Neural crest cell (in vitro differentiated cells): Measurements from ENCODE around the gene FXN. TPM values are rescaled to one million over a fixed set of nuclear protein-coding genes. Genes with fewer than 3 reads are reported as not detected.

Experiments
- DNase-seq: peaks from one replicate; pipeline ENCODE4 v3.0.0; 2021; ENCODE audit warnings: low read depth, mixed read lengths, low spot score
- H3K27ac Mint-ChIP-seq: one replicate; pipeline ENCODE4 v1.8.0; 2021; ENCODE audit warnings: mild to moderate bottlenecking, mixed read lengths; ENCODE audit not compliant: unreplicated experiment
- H3K27me3 Mint-ChIP-seq: 2 replicates; pipeline ENCODE4 v1.8.0; 2021; ENCODE audit warnings: low read depth, mild to moderate bottlenecking, mixed read lengths
- H3K36me3 Mint-ChIP-seq: 2 replicates; pipeline ENCODE4 v1.8.0; 2021; ENCODE audit warnings: low read depth, mild to moderate bottlenecking, mixed read lengths
- H3K4me1 Mint-ChIP-seq: 2 replicates; pipeline ENCODE4 v1.8.0; 2021; ENCODE audit warnings: mixed read lengths
- H3K4me3 Mint-ChIP-seq: one replicate; pipeline ENCODE4 v1.8.0; 2021; ENCODE audit warnings: mild to moderate bottlenecking, mixed read lengths
- H3K9me3 Mint-ChIP-seq: 2 replicates; pipeline ENCODE4 v1.8.0; 2021; ENCODE audit warnings: mixed read lengths
- total RNA-seq: library from RNA; stranded (reverse); gene quantifications from 2 replicates; pipeline ENCODE4 v1.2.1, GENCODE V29; 2021
- TF ChIP-seq, protein P1 (sequence below): fragments of 200-600 bp; sonication (generic); conservative IDR thresholded peaks from 2 replicates; pipeline ENCODE4 v1.5.0; 2021; ENCODE audit warnings: antibody characterized with exemption, mild to moderate bottlenecking

The FXN gene
- total RNA-seq, 1 donor from 2014 or later, result 28.6 TPM

DNA sequence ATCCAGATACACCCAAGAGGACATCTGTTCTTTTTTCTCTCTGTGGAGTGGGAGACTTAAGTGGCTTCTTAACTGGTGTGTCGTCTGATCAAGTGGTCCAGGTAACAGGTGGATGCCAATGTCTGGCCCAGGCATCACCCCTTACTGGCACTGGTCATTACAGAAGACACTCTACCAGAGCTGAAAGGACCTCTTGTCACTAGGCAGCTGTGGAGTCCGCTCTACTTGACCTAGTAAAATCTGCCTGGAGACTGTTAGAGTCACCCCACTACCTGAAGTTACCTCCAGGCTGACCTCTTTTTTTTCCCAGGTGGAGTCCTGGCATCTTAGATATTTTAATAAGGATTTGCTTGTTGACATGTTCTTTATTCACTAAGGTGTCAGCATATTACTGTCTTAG lies 22.5 kb downstream of the FXN start:
- H3K36me3 Mint-ChIP-seq, result peaks cover 11% of the 10 kb centered on the region
- H3K4me3 Mint-ChIP-seq, result no peak overlapping the region
- no peaks in the 10 kb centered on the region for H3K9me3 Mint-ChIP-seq
- no peaks in the 10 kb centered on the region for H3K4me1 Mint-ChIP-seq
- H3K27me3 Mint-ChIP-seq, result no peaks in the 10 kb centered on the region
- TF ChIP-seq, protein P1, sequence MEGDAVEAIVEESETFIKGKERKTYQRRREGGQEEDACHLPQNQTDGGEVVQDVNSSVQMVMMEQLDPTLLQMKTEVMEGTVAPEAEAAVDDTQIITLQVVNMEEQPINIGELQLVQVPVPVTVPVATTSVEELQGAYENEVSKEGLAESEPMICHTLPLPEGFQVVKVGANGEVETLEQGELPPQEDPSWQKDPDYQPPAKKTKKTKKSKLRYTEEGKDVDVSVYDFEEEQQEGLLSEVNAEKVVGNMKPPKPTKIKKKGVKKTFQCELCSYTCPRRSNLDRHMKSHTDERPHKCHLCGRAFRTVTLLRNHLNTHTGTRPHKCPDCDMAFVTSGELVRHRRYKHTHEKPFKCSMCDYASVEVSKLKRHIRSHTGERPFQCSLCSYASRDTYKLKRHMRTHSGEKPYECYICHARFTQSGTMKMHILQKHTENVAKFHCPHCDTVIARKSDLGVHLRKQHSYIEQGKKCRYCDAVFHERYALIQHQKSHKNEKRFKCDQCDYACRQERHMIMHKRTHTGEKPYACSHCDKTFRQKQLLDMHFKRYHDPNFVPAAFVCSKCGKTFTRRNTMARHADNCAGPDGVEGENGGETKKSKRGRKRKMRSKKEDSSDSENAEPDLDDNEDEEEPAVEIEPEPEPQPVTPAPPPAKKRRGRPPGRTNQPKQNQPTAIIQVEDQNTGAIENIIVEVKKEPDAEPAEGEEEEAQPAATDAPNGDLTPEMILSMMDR, result no peak
- no peak for DNase-seq
- H3K27ac Mint-ChIP-seq, result no peak overlapping the region

DNA sequence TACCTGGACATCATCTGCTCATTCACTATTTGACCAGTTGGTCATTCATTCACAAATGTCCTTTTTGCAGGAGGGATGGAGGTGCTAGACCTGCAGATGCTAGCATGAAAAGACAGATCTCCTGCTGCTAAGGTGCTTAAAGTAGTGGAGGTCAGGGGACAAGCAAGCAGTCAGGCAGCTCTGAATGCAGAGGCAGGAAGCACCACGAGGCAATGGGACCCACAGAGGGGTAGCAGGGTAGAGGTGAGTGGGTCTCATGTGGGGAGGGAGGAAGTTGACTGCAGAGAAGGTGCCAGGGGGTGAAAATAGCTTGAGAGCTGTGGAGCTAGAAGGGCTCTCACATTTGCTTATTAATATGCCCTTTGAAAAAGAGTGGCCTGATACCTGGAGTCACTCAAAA lies 25.2 kb downstream of the FXN start:
- Mint-ChIP-seq H3K27ac (no peak overlapping the region), H3K36me3 (peaks cover 15% of the 10 kb centered on the region), H3K9me3 (no peaks in the 10 kb centered on the region), H3K27me3 (no peaks in the 10 kb centered on the region), H3K4me3 (no peak overlapping the region), H3K4me1 (peaks cover 12% of the 10 kb centered on the region)
- DNase-seq, result no peak
- TF ChIP-seq, protein P1, result no peak

GRCh38 chr9:69062195-69062594 lies 26.6 kb downstream of the FXN start:
- Mint-ChIP-seq H3K9me3 (no peaks in the 10 kb centered on the region), H3K4me3 (no peak overlapping the region), H3K36me3 (peaks cover 12% of the 10 kb centered on the region), H3K4me1 (peaks cover 12% of the 10 kb centered on the region), H3K27ac (no peak overlapping the region), H3K27me3 (no peaks in the 10 kb centered on the region)
- TF ChIP-seq, protein P1, result no peak
- DNase-seq, result no peak

- Mint-ChIP-seq H3K4me1 (peaks cover 12% of the 10 kb centered on the region), H3K27ac (no peak overlapping the region), H3K9me3 (no peaks in the 10 kb centered on the region), H3K36me3 (peaks cover 18% of the 10 kb centered on the region), H3K4me3 (no peak overlapping the region), H3K27me3 (no peaks in the 10 kb centered on the region)
- TF ChIP-seq, protein P1, result no peak
- DNase-seq, result no peak
Observed at GRCh38 chr9:69063839-69064238, 28.3 kb downstream of the FXN start.

DNA sequence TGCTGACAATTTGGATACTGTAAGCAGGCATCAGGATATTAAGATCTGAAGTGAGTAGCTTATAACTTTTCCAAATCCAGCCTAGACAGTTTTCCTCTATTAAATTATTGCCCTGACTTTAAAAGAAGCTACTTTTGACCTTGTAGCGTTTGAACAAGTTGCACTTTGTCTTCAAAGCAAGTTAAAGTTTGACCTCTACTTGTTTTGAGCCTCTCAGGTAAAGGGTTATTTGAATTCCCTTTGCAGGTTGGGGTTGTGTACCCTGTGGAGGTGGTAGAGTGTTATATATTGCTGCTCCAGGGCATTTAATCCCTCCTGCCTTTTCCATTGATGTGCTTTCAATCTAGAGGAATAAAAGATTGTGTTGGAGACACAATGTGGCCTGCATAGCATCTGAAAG lies 30.1 kb downstream of the FXN start:
- Mint-ChIP-seq H3K27ac (no peak overlapping the region), H3K4me3 (no peak overlapping the region), H3K9me3 (no peaks in the 10 kb centered on the region), H3K36me3 (peaks cover 13% of the 10 kb centered on the region), H3K4me1 (peaks cover 12% of the 10 kb centered on the region), H3K27me3 (no peaks in the 10 kb centered on the region)
- TF ChIP-seq, protein P1, result no peak
- DNase-seq, result no peak

- no peak overlapping the region for H3K4me3 Mint-ChIP-seq
- no peaks in the 10 kb centered on the region for H3K27me3 Mint-ChIP-seq
- TF ChIP-seq, protein P1, result no peak
- peaks cover 12% of the 10 kb centered on the region for H3K4me1 Mint-ChIP-seq
- no peak for DNase-seq
- H3K36me3 Mint-ChIP-seq, result peaks cover 12% of the 10 kb centered on the region
- H3K9me3 Mint-ChIP-seq, result no peaks in the 10 kb centered on the region
- H3K27ac Mint-ChIP-seq, result no peak overlapping the region
Observed at GRCh38 chr9:69066955-69067354, 31.4 kb downstream of the FXN start.
